Smooth muscle cell of bladder (primary cell): ENCODE measurements around the gene TRIM16. TPM values are rescaled to one million over a fixed set of nuclear protein-coding genes. Genes with fewer than 3 reads are reported as not detected.

Experiments used
- total RNA-seq: library from RNA; depleted of rRNA; stranded (reverse); fragments of >200 nt; gene quantifications from 2 replicates; pipeline ENCODE4 v1.2.3, GENCODE V29; 2014

The TRIM16 gene
- total RNA-seq: 39.4 and 40.9 TPM in 2 replicates

DNA sequence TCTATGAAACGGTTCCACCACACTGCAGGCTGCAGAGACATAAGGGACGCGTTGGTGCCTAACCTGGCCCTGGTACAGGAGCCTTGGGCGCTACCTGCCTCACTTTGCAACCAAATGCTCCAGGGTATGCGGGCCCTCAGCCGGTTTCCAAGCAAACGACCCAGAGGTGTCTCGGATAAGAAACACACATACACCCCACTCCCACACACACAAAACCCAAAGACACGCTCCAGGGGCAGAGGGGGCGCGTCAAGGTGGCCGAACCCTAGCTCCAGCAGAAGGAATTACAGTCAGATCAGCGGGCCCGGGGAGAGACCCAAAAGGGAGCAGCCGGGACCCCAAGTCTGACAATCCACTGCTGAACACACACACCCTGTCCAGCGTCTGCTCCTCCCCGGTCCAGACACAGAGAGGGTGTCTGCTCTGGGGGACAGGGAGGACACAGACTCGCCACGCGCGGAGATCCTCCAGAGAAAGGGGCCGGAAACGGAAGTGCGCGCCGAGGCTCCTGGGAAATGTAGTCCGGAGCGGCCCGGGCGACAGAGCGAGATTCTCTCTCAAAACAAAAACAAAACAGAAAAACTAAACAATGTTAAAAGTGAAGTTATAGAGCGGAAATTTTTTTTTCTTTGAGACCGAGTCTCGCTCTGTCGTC, at the start of gene TRIM16:
Gene TRIM16 (minus strand): TSS at position 488 of the 655 bp plus-strand sequence. CDS start 32,702 bp downstream, outside the sequence.

DNA sequence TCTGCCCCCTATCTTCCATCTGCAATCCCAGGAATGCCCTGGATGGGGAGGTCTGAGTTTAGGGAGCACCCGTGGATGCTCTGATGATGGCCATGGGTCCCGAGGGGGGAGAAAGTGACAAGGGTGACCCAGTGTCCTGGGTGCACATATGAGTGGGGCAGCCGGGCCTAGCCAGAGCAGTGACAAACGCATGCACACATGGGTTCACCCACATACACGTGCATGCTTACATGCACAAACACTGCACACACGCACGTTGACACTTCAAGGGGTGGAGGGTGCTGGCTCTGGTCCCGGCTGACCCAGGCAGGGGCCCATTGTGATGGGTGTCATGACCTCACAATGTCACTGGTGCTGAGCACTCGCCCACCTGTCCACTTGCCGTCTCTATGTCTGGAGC, 47.8 kb upstream of the TRIM16 start, which contains the start of gene TBC1D26:
Gene TBC1D26 (plus strand): TSS at position 384 of the 400 bp plus-strand sequence. CDS start 3,066 bp downstream, outside the sequence.

DNA sequence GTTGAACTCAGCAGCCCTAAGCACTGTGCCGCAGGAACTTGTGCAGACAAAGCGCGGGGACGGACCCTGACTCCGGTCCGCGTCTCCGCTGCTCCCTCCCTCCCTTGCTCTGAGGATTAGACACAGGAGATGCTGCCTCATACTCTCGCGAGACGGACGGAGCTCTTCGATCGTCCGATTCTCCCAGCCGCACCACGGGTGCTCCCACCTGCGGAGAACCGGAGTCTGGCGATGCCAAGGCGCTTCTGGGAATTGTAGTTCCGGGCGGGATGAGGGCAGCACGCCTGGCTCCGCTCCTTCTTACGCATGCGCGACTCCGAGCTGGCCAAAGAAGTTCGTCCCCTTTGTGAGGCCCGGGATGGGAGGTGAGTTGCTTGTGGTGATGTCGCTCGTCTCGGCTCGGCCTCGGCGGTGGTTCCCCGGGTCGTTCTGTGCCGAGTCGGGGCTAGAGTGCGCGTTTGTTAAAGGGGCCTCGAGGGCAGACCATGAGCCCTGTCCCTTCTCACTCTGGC, 15.4 kb upstream of the TRIM16 start, which contains the start of gene ZNF286A:
Gene ZNF286A (plus strand): TSS at position 340 of the 512 bp plus-strand sequence. CDS start 578 bp downstream, outside the sequence.

DNA sequence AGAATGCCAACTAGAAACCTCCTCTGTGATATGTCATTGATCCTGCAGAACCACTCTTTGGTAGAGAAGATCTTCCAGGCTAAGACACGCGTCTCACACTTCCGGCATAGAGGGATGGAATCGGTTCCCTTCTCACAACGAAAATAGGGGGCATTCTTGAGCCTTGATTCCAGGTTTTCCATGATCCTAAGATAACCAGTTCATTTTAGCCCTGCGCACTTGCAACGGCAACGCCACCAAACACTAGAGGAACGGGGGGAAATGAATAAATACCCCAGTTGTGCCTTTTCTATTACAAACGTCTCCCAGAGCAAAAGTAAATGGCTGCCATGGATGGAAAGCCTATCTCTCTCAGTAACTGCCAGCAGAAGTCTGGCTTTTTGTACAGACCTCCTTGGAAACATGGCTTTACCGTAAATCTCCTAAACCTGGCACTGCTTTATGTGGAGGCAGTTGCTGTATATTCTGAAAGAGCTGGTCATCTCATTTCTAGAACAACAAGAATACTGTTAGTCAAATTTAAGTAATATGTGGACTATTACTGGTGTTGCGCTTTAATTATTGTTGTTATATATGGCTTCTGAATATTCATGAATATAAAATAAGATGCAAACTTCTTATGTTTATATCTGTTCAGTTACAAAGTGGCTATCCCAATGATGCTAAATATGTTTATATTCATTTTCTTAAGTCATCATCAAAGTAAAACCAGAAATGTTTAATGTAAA, 64.6 kb downstream of the TRIM16 start, which contains the start of gene FBXW10B:
Gene FBXW10B (minus strand): TSS at position 374 of the 728 bp plus-strand sequence. CDS start 192 bp downstream, at position 182.

Other genes starting within 250 kb of the TRIM16 start
- 1.8 and 2.1 TPM in 2 replicates for gene CDRT4, start 216.7 kb downstream of the TRIM16 start, total RNA-seq
- gene TVP23C, start 120.8 kb downstream of the TRIM16 start, total RNA-seq: 28.4 and 32.9 TPM in 2 replicates
- gene FBXW10B, start 64.6 kb downstream of the TRIM16 start, total RNA-seq: 0.18 and 0.57 TPM in 2 replicates
- 40.8 and 45.7 TPM in 2 replicates for gene ZNF286A, start 15.4 kb upstream of the TRIM16 start, total RNA-seq
- under 0.01 and 0.37 TPM in 2 replicates for gene TBC1D26, start 48.0 kb upstream of the TRIM16 start, total RNA-seq